GM19397 (cell line): ENCODE data around the gene DCAF4L1.
A peak's percentile ranks its signal among the peaks of the same experiment; 100 is the strongest.

Experiments
- ATAC-seq: cut with Tn5 transposase; IDR thresholded peaks from one replicate; pipeline ENCODE4 v1.9.1; 2021; ENCODE audit warnings: mild to moderate bottlenecking, moderate library complexity; ENCODE audit not compliant: unreplicated experiment

Gene DCAF4L1

GRCh38 chr4:41981456-41981855 lies at the start of gene DCAF4L1:
DCAF4L1 (plus strand) TSS chr4:41981756; CDS start chr4:41981793, 37 bp downstream.
- ATAC-seq: no peak

- ATAC-seq: no peak
Observed at GRCh38 chr4:41932988-41933387, 48.6 kb upstream of the DCAF4L1 start.

- no peak for ATAC-seq
Observed at GRCh38 chr4:41933997-41934503, 47.5 kb upstream of the DCAF4L1 start.

- no peak for ATAC-seq
Observed at GRCh38 chr4:41934514-41934900, 47.0 kb upstream of the DCAF4L1 start.

- ATAC-seq: peak; percentile 86
Observed at GRCh38 chr4:41934901-41935651, 46.5 kb upstream of the DCAF4L1 start, which contains the start of gene TMEM33. TMEM33 (plus strand) TSS chr4:41935429; CDS start chr4:41935485, 56 bp downstream.

- peak; percentile 13 for ATAC-seq
Observed at GRCh38 chr4:41935652-41936021, 45.9 kb upstream of the DCAF4L1 start.

- no peak for ATAC-seq
Observed at GRCh38 chr4:41939016-41939626, 42.4 kb upstream of the DCAF4L1 start.

- no peak for ATAC-seq
Observed at GRCh38 chr4:41940834-41941233, 40.7 kb upstream of the DCAF4L1 start.

- no peak for ATAC-seq
Observed at GRCh38 chr4:41943506-41943905, 38.0 kb upstream of the DCAF4L1 start.

GRCh38 chr4:41944089-41944488 lies 37.5 kb upstream of the DCAF4L1 start:
- no peak for ATAC-seq

GRCh38 chr4:41949531-41949930 lies 32.0 kb upstream of the DCAF4L1 start:
- no peak for ATAC-seq

- ATAC-seq: no peak
Observed at GRCh38 chr4:41957634-41958033, 23.9 kb upstream of the DCAF4L1 start.

- no peak for ATAC-seq
Observed at GRCh38 chr4:41963105-41963504, 18.5 kb upstream of the DCAF4L1 start.

GRCh38 chr4:41964401-41964800 lies 17.2 kb upstream of the DCAF4L1 start:
- no peak for ATAC-seq

- ATAC-seq: no peak
Observed at GRCh38 chr4:41967392-41967791, 14.2 kb upstream of the DCAF4L1 start.

- ATAC-seq: no peak
Observed at GRCh38 chr4:41969671-41970070, 11.9 kb upstream of the DCAF4L1 start.

- no peak for ATAC-seq
Observed at GRCh38 chr4:41975341-41975740, 6.2 kb upstream of the DCAF4L1 start.

GRCh38 chr4:41976775-41977516 lies 4.6 kb upstream of the DCAF4L1 start:
- no peak for ATAC-seq

- ATAC-seq: no peak
Observed at GRCh38 chr4:41977709-41978108, 3.8 kb upstream of the DCAF4L1 start.

GRCh38 chr4:41982716-41983115 lies 1.2 kb downstream of the DCAF4L1 start:
- no peak for ATAC-seq

- no peak for ATAC-seq
Observed at GRCh38 chr4:41985151-41985550, 3.6 kb downstream of the DCAF4L1 start.

GRCh38 chr4:41989994-41990364 lies 8.4 kb downstream of the DCAF4L1 start:
- peak; percentile 12 for ATAC-seq
